ENCODE results near the gene EXOC3L1.
A peak's percentile ranks its signal among the peaks of the same experiment; 100 is the strongest.

The EXOC3L1 gene, protein sequence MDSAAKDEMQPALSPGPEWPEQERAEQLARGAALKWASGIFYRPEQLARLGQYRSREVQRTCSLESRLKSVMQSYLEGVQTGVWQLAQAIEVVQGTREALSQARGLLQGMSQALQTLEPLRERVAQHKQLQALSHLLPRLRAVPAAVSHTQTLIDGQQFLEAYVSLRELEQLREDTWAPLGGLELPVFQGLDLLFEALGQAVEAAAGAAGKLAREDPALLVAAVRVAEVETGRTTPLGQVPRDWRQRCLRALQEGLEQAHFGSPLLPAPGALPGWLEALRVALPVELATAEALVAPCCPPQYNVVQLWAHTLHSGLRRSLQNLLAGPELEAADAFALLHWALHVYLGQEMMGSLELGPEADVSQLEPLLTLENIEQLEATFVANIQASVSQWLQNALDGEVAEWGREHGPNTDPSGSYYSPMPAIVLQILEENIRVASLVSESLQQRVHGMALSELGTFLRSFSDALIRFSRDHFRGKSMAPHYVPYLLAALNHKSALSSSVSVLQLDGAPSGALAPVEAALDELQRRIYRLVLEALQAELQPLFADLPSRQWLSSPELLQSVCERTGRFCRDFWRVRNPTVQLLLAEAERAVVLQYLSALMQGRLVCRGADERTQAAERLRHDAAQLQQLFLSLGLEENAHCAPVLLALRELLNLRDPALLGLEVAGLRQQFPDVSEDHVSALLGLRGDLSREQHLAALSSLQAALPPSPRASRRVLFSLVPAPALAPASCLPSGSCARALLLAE

DNA sequence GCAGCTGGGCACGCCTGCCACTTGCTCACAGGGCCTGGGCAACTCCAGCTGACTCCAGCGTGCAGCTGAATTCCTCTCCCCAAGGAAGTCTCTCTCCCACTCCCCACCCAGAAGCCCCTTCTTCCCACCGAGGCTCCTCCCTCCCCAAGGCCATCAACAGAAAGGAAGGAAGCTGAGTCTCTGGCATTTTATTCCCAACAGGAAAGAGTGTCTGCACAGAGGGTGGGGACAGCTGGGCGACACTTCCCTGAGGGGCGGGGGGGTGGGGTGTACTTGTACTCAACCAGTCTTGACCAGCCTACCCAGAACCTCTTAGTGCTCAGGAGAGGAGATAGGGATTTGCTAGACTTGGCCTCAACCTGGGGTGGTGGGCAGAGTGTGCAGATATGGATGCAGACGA, at the start of gene EXOC3L1:
TSS of gene EXOC3L1 (minus strand) at position 96 of the 400 bp plus-strand sequence. CDS start 460 bp downstream, outside the sequence.
- DNase-seq: peak; percentile 28 to 33

DNA sequence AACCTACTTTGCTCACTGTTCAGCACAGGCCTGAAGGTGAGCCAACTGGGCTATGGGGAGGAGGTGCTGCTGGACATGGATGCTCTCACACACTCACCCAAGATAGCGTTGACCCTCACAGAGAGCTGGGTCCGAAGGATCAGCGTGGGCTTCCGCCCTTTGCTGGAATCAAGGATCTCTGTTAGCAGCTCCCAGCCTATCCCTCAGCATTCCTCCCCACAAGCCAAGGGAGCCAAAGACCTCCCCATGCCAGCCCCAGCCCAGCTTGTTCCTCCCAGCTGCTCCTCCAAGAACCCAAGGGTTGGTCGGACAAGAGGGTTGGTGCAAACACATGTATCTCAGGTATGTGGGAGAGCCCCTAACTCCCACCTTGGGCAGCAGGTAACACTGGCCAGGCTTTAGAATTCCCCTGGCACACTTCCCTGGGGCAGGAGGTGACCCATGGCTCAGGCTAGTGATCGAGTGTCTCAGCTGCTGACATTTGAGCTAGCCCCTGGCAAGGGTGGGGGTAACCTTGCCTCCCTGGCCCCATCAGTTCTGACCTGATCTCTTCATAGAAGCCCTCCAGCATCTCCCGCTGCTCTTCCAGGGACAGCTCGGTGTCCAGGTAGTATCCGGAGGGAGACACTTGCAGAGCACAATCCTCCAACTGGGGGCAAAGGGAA, 49.0 kb upstream of the EXOC3L1 start:
- no peak for DNase-seq

DNA sequence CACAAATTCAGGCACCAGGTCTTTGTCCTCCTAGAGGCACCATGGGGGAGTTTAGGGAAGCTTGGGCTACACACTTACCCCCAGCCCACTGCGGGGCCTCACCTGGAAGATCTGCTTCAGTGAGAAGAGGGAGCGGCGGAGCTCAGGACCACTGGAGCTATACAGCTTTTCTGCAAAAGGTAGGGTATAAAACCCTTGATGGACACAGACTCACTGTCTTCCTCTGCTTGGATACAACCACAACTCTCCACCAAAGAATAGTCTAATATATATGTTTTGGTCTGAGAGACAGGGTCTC, 48.3 kb upstream of the EXOC3L1 start:
- DNase-seq: no peak

DNA sequence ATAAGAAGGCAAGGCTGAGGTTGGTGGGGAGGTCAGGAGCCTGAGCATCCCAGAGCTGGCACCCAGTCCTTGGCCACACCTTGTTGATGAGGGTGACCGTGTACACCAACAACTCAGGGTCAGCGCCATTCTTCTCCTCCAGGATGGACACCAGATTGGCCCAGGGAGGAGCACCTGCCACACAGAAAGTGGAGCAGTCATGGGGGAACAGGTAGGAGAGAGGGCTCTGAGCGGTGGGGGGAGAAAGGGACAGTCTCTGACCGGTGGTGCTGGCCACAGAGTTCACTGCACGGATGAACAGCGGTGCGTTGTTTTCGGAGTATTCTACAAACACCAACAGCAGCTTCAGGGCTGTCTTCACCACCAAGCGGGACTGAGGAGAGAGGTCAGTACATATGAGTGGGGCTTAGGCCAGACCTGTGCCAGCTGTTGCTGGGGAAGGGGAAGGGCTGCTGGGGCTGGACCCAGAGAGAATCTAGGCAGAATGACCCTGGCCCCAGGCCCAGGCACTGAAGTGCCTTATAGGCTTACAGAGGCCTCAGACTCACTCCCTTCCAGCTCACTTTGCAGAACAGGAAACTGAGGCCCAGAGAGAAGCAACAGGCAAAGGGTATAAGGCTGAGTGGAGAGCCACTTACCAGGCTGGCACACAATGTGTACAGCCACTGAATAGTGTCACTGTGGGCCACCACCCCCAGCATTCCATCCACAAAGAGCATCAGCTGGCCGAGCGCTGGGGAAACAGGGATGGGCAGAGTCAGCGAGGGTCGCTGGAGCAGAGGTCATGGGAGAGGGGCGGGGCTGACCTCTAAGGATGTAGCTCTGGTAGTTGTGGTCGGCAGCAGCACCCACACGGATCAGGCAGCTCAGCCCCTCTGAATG, 47.7 kb upstream of the EXOC3L1 start:
- no peak for DNase-seq

DNA sequence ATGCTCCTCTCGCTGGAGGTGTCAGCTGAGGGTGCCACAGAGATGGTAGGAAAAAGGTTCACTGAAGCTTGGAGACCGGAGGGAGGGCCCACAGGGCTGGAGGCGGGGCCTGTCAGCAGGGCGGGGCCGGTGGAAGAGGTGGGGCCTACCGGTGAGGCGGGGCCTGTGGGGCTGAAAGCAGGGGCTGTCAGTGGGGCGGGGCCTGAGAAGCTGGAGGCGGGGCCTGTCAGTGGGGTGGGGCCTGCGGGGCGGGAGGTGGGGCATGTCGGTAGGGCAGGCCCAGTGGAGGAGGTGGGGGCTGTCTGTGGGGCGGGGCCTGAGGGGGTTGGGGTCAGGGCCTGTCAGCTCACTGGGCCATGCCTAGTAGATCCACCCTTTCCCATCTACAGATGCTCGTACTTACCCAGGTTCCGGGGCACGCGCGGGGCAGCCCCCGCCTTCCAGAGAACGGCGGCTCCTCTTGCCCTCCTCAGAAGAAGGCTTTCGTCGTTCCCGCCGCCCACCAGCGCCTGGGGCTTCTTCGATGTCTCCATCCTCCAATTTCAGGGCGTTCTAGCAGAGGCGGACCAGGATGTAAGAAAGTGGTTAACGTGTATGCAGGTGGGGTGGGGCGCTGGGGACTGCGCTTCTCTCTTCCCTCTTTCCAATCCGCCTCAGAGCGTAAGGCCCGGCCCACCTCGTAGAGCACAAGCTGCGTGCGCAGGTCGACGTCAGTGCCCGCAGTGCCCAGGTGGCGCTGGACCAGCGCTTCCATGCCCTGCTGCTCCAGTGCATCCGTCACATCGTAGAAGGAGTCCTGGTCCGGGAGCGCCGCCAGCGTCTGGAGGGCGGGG, 46.8 kb upstream of the EXOC3L1 start:
- no peak for DNase-seq

DNA sequence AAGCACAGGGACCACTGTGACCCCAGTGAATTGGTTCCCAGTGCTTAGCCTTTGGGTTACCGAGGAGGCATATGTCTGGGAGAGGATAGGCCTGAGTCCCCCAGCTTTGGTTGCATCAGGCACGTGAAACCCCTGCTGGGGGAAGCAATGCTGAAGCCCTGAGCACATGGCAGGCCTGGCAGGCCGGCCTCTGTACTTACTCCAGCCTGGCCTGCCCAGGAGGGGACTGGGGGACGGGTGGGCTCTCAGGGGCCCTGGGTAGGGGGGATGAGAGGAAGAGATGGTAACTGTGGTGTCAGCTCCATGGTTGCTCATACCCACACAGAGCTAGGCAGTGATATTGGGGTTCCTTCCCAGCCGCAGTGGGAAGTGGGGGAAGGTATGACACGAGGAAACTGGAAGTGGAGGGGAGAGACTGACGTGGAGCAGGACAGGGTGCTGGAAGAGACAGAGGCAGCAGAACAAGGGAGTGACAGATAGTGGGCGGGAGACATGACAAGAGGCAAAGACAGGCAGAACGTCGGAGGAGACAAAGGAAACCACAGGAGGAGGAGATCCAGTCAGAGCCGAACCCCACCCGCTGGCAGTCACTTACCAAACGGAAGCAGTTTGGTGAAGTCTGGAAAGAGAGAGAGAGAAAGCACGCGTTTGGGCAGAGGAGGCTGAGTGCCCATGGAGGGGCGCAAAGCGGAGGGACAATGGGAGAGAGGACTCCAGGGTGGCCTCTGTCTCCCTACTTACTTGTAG, 46.1 kb upstream of the EXOC3L1 start:
- no peak for DNase-seq

DNA sequence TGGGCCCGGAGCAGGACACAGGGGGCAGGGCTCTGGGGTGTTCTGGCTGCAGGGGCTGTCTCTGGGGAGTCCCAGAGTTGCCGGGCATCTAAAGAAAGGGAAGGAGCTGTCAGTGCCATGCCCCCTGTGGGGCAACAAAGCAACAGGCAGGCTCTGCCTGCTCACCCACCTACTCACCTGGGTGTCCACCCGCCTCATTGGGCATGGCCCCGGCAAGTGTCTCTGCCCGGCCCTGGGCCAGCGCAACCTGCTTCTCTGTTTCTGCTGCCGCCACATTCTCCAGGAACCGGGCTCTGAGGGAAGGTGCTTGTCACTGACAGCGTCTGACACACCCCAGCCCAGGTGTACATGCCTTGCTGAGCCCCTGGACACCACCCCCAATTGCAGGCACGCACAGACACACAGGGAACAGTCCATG, 44.3 kb upstream of the EXOC3L1 start:
- no peak for DNase-seq

DNA sequence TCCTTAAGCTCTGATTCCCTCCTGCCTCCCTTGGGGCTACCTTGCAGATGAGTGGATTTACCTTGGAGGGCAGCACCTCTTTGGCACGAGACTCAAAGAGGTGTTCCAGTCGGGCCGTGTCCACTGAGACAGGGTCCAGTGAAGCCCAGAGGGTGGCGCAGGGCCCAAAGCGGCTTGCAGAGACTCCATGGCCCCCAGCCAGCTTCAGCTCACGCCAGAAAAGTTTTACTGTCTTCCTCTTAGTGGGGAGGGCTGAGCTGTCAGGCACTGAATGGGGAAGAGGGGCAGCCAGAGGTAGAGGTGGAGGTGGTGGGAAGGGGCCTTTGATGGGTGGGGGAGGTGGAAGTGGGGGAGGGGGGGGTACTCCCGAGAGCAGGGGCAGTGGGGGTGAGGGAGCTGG, 43.7 kb upstream of the EXOC3L1 start:
- DNase-seq: no peak

DNA sequence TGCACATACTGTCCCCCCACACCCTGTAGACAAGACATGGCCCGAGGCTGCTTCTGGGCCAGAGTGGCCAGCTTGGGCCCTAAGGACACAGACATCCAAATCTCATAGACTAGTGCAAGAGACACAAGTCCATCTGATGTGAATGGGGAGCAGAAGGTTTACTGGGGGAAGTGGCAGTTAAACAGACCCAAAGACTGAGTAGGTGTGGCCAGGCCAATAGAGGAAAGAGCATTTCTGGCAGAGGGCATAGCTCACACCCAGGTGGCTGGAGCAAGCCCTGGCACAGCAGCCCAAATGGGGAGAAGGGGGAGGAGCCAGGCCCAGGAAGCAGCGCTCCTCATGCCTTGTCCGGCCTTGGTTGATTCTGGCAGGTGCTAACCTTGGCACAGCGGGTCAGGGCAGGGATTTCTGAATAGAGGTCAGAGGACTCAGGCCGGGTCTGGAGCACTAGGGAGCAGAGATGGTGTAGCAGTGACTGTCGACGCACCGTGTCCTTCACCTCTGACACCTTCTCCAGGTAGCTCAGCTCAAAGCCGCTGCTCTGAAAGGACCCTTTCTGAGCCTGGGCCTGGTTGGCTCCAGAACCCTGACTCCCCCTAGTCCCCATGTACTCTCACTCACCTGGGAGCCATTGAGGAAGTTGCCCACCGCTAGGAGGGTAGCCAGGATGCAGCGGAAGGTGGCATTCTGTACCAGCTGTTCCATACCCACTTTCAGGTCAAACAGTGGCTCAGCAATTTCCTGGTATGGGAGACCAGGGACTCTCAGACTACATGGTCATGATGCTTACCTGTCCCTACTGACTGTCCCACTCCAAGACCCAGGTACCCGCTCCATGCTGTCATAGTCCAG, 41.1 kb upstream of the EXOC3L1 start:
- no peak for DNase-seq

DNA sequence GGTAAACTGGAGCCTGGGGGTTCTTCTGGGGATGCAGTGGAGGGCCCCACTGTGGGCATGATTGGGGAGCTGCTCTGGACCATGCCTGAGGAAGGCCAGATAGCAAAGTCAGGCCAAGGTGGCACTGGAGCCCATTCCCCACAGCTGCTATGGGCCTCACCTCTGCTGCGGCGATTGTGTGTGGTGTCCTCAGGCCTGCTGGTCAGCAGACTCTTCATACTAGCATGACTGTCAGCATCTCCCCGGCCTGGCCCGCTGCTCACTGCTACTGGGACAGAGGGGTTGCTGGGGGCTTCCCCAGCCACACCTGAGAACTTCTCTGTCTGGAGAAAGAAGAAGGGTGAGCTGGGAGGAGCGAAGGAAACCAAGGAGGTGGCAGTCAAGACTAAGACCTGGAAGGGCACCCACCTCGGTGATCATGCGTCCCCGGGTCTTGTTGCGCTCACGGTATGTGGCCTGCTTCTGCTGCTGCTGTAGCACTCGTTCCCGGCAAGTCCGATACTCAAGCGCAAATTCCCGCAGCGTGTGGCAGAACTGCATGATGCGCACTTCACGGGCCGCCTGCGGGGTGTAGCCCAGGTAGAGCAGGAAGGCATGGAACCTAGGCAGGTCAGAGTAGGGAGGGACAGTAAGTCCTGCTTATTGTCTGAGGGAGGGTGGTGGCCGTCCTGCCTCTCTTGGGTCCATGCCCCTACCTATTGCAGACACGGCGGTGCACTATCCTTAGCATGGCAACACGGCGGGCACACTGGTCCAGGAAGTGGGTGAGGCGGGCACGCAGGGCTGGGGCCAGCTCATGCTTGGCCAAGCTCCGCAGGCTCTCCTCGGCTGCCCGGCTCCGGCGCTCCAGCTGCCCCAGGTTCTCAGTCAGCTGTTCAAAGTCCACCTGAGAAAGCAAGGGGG, 40.2 kb upstream of the EXOC3L1 start:
- no peak for DNase-seq

DNA sequence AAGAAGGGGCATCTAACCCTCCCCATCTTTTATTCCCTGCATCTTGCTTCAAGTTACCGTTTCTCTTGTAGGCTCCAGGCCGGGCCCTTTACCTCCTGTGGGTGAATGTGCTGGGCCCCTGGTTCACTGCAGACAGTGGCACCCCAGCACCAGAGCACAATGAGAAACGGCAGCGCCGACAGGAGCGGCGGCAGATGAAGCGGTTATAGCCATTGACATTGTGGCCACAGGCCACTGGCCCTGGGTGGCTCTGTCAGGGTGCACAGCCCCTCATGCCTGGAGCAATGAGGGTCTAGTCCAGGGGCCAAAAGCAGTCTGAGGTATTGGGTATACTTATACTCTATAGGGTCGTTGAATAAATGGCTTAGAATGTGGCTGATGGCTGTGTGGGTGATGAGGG, 39.0 kb upstream of the EXOC3L1 start:
- DNase-seq: no peak

DNA sequence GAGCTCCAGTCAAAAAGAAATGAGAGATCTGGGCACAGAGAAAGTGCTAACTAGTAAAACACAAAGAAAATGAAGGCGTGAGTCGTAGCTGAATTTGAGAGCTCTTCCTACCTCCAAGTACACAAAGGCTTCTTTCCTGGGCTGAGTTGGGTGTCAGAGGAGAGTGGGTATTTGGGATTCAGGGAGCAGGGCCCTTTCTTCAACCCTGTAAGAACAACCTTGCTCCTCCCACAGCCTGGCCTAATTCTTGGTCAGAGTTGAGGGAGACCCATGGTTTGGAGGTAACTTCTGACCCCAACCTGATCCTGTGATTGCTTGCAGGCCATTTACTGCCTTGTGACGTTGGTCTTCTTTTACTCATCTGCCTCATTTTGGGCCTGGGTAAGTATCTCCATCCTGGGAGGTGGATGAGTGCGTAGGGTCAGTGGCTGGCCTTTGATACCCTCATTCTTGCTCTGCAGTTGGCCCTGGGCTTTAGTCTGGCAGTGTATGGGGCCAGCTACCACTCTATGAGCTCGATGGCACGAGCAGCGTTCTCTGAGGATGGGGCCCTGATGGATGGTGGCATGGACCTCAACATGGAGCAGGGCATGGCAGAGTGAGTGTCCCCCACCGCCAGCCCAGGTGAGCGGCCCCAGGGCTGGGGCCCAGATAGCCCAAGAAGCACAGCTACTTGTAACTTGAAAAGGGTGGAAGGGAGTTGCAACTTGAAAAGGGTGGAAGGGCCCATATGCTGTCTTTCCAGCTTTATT, 38.3 kb upstream of the EXOC3L1 start:
- no peak for DNase-seq

DNA sequence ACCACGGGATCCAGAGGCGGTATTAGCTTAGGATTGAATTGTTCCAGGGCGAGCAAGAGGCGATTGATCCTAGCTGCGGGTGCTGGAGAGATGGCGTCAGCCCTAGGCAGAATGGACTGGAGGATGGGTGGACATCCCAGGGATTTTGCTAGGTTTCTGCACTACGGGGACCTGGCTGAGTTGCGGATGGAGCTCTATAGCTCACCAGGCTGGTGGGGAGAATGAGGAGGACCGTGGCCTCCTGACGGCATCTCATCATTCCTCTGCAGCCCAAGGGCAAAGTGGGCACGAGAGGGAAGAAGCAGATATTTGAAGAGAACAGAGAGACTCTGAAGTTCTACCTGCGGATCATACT, 37.6 kb upstream of the EXOC3L1 start:
- DNase-seq: no peak

DNA sequence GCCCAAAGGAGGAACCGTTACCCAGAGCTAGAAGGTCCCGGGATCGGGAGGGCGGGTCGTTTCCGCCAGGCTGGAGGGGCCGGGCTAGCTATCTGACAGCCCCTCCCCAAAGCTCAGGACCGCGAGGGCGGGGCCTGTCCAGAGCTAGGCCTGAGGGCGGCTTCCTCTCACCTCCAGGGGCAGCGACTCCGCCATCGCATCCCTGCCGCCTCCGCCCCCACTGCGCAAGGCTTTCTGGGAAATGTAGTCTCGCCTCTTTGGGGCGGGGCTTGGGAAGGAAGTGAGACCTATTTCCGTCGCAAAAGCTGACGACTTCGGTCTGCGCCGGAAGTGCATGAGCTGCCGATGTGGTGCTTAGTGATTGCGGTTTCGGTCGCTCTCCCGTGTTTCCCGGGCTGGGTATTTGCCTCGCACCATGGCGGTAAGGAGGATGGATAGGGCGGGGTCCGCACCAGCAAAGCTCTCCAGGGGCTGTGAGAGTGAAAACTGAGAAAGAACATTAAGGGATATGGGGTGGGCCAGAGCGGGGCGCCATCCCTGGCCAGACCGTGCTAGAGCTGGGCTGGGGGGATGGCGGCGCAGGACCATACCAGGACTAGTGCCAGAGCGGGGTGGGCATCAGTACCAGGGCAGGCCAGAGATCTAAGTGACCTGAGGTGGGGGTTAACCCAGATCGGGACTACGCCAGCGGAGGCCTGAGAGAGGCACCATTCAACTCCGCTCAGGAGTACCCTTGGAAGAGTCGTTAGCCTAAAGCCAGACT, 37.0 kb upstream of the EXOC3L1 start, which contains the start of gene TMEM208:
TSS of gene TMEM208 (plus strand) at position 327 of the 763 bp plus-strand sequence. CDS start at position 416, 89 bp downstream.
- peak; percentile 96 for DNase-seq

DNA sequence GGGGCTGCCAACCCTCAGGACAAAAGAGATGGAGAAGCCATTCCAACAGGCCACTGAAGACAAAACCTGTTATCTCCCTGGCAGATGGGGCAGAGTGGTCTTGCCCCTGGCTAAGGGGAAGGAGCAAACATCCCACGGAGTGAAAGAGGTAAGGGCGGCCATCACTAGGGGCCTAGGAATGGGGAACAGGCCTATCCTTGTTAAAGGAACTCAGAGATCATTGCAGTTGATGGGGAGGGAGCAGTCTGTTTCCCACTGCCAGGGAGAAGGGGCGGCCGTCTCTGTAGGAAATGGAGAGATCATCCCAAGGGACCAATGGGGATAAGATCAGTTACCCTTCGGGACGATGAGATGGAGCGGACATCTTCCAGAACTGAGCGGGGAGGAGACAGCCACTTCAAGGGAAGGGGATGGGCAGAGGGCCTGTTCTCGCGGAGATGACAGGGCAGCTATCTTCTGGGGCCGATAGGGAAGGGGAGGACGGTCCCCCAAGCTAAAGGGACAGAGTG, 36.4 kb upstream of the EXOC3L1 start:
- no peak for DNase-seq

DNA sequence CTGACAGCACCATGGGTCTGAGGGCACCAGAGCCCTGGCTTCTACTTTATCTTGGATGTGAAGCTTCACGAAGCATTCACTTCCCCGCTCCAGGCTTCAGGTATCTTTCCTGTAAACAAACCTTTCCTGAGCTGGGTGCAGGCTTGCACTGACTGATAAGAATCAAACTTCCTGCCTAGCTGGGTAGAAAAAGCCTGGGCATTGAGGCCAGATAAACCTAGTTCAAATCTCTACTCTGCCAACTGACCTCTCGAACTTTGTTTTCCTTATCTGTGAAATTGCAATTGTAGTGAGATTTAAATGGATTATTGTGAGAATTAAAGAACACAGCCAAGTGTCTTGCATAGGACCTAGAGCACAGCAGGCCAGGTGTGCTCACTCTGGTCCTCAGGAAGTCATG, 34.1 kb upstream of the EXOC3L1 start:
- DNase-seq: no peak
